ENCODE measurements around the gene HAGHL.
"Not testable (repeated sequence)": the region's sequence is repeated elsewhere in the genome, so short reads cannot be mapped to it uniquely, and the experiment has no call there.

Gene HAGHL

DNA sequence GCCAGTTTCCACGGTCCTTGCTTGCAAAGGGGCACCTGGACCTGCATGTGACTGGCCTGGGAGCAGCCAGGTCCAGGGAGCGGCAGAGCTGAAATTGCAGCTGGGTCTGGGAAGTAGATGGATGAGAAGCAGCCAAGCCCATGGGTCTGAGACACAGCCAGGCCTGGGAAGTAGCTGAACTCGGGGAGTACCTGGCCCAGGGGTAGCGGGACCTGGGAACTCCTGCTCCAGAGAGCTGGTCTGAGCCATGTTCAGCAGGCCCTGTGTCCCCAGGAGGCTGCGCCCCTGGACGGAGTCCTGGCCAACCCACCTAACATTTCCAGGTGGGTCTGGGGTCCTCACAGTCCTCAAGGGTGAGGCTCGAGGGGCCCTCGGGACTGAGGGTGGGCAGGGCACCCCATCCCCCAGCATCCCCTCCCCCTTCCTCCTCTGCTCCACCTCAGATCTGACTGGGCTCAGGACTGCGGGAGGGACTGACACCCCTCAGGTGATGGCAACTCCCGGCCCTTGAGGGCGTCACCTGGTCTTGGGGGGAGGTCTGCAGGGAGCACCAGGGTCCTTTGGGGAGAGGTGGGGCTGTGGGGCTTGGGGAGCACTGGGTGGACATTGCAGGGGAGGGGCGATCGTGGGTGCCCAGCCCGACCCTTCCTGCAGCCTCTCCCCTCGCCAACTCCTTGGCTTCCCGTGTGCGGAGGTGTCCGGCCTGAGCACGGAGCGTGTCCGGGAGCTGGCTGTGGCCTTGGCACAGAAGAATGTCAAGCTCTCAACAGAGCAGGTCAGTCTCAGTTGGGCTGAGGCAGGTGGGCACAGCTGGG lies 36.7 kb downstream of the HAGHL start:
- in situ Hi-C loops (cut with MboI; ENCODE audit: low pct_unique_long_range_greater_than_20kb, low sequenced_read_pairs) = no loop called here

GRCh38 chr16:764184-764750 lies 37.4 kb downstream of the HAGHL start:
- DNase-seq = no peak
- in situ Hi-C loops (cut with MboI; ENCODE audit: low pct_unique_long_range_greater_than_20kb, low sequenced_read_pairs) = no loop called here

More for the DNA sequence above, 36.7 kb downstream of the HAGHL start:
- DNase-seq = no peak

- in situ Hi-C loops (cut with MboI; ENCODE audit: low pct_unique_long_range_greater_than_20kb, low sequenced_read_pairs) = no loop called here
- no peak for DNase-seq
Measured at GRCh38 chr16:764848-765487, 38.1 kb downstream of the HAGHL start.

DNA sequence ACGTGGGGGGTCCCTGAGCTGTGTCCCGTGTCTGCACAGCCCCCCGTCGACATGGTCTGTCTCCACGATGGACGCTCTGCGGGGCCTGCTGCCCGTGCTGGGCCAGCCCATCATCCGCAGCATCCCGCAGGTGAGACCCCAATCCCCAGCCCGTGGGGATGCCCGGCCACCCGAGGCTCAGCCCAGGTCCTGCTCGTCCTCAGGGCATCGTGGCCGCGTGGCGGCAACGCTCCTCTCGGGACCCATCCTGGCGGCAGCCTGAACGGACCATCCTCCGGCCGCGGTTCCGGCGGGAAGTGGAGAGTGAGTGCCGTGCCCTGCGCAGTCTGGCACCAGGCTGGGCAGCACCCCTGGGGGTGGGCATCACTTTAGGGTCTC lies 38.6 kb downstream of the HAGHL start:
- in situ Hi-C loops (cut with MboI; ENCODE audit: low pct_unique_long_range_greater_than_20kb, low sequenced_read_pairs) = no loop called here
- DNase-seq = no peak

GRCh38 chr16:766008-766819 lies 39.3 kb downstream of the HAGHL start:
- DNase-seq = no peak
- in situ Hi-C loops (cut with MboI; ENCODE audit: low pct_unique_long_range_greater_than_20kb, low sequenced_read_pairs) = no loop called here

DNA sequence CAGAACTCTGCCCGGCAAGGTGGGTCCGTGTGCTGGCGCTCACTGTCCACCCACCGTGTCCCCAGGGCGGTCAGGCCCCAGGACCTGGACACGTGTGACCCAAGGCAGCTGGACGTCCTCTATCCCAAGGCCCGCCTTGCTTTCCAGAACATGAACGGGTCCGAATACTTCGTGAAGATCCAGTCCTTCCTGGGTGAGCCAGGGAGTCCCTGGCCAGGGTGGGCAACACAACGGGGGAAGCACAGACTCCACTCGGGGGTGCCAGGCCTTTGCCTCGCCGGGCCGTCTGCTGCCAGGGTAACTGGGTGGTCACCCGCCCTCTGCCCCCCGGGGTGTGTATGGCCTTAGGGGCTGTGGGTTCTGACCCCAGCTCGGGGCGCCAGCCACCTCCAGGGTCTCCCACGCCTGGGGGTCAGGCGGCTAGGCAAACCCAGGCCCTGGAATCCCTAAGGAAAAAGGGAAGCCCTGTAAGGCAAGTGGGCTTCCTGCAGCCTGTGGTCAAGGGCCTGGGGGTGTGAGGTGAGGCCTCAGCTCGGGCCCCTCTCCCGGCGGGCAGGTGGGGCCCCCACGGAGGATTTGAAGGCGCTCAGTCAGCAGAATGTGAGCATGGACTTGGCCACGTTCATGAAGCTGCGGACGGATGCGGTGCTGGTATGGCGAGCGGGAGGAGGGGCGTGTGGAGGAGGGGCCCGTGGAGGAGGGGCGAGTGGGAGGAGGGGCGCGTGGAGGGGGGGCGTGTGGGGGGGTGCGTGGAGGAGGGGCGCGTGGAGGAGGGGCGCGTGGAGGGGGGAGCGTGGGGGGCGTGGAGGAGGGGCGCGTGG lies 40.1 kb downstream of the HAGHL start:
- DNase-seq = no peak
- in situ Hi-C loops (cut with MboI; ENCODE audit: low pct_unique_long_range_greater_than_20kb, low sequenced_read_pairs) = no loop called here

DNA sequence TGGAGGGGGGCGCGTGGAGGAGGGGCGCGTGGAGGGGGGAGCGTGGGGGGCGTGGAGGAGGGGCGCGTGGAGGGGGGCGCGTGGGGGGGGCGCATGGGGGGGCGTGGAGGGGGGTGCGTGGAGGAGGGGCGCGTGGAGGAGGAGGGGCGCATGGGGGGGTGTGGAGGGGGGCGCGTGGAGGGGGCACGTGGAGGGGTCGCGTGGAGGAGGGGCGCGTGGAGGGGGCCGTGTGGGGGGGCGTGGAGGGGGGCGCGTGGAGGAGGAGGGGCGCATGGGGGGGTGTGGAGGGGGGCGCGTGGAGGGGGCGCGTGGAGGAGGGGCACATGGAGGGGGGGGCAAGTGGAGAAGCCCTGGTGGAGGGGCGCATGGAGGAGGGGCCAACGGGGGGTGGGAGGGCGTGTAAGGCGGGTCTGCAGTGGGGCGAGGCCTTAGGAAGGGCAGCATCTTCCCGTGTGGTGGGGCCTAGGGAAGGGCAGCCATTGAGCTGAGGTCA lies 40.9 kb downstream of the HAGHL start:
- no peak for DNase-seq
- in situ Hi-C loops (cut with MboI; ENCODE audit: low pct_unique_long_range_greater_than_20kb, low sequenced_read_pairs) = no loop called here

DNA sequence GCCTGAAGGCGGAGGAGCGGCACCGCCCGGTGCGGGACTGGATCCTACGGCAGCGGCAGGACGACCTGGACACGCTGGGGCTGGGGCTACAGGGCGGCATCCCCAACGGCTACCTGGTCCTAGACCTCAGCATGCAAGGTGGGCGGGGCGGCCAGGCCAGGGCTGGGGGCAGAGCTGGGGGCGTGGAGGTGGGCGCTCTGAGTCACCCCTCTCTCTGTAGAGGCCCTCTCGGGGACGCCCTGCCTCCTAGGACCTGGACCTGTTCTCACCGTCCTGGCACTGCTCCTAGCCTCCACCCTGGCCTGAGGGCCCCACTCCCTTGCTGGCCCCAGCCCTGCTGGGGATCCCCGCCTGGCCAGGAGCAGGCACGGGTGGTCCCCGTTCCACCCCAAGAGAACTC lies 41.5 kb downstream of the HAGHL start:
- in situ Hi-C loops (cut with MboI; ENCODE audit: low pct_unique_long_range_greater_than_20kb, low sequenced_read_pairs) = no loop called here
- no peak for DNase-seq

GRCh38 chr16:769184-769784 lies 42.4 kb downstream of the HAGHL start:
- DNase-seq = no peak
- in situ Hi-C loops (cut with MboI; ENCODE audit: low pct_unique_long_range_greater_than_20kb, low sequenced_read_pairs) = no loop called here

- in situ Hi-C loops (cut with MboI; ENCODE audit: low pct_unique_long_range_greater_than_20kb, low sequenced_read_pairs) = no loop called here
- DNase-seq = no peak
Measured at GRCh38 chr16:769934-770333, 43.0 kb downstream of the HAGHL start.

GRCh38 chr16:770411-770810 lies 43.5 kb downstream of the HAGHL start:
- no peak for DNase-seq
- in situ Hi-C loops (cut with MboI; ENCODE audit: low pct_unique_long_range_greater_than_20kb, low sequenced_read_pairs) = no loop called here

- in situ Hi-C loops (cut with MboI; ENCODE audit: low pct_unique_long_range_greater_than_20kb, low sequenced_read_pairs) = no loop called here
Measured at GRCh38 chr16:772959-773358, 46.1 kb downstream of the HAGHL start.

DNA sequence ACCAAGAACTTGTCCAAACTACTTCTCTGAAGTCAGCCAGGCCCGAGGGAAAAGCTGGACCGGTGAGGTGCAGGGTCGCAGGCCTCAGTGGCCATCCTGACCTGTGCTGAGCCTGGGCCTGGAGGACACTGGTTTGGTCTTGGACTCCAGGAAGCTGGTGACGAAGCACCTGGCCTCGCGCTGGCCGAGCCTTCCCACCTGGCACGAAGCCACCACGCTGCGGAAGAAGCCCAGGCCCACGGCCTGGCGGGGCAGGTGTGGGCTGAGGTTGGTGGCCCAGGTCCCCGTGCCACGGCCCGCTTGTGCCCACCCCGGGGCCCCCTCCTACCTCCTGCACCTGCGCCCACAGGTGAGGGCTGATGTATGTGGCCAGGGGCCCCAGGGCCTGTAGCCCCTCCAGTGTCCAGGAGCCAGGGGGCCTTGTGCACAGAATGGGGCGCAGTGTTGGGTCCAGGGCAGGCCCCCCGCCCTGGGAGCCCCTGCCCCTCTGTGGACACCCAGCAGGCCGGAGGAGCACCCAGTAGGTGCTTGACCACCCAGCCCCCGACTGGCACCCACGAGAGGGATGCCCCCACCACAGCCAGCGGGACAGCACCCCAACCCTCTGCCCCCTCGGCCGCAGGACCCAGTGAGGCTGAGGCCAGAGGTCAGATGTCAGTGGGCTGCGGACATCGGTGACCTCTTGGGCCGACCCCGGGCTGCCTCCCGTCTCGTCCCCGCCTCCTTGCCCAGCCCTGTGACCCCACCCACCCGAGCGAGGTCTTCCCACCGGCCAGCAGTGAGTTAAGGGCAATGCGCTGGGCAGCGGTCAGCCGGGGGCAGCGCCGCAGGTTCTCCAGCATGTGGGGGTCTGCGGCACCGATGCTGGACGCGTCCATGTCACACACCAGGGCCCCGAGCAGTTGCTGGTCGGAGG lies 47.4 kb downstream of the HAGHL start:
- in situ Hi-C loops (cut with MboI; ENCODE audit: low pct_unique_long_range_greater_than_20kb, low sequenced_read_pairs) = no loop called here
- no peak for DNase-seq

More at GRCh38 chr16:772959-773358, 46.1 kb downstream of the HAGHL start:
- DNase-seq = no peak

DNA sequence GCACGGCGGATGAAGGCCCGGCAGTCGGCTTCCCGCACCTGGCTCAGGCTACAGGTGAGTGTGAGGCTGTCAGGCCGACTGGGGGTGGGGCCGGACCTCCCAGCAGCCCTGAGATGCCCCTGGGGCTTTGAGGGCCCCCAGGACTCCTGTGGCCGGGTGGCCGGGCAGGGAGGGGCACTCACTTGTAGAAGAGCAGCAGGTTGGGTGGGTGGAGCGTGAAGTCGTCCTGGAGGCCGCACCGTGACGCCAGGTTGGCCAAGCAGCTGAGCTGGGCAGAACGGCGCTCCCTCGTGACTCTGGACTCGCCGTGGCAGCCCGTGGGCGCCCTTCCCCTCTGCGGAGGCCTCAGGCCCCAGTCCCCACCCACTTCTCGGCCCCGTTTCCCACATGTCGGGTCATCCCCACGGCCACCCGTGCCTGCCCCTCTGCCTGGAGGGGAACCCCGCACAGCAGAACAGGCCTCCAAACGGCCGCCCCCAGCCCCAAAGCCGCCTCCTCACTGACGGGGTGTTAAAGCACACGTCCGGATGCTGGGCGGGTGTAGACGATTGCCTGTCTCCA lies 48.4 kb downstream of the HAGHL start:
- in situ Hi-C loops (cut with MboI; ENCODE audit: low pct_unique_long_range_greater_than_20kb, low sequenced_read_pairs) = no loop called here
- DNase-seq = no peak

- DNase-seq; in situ Hi-C loops (cut with MboI; ENCODE audit: low pct_unique_long_range_greater_than_20kb, low sequenced_read_pairs): not testable (repeated sequence)
Measured at GRCh38 chr16:776298-776697, 49.4 kb downstream of the HAGHL start.

DNA sequence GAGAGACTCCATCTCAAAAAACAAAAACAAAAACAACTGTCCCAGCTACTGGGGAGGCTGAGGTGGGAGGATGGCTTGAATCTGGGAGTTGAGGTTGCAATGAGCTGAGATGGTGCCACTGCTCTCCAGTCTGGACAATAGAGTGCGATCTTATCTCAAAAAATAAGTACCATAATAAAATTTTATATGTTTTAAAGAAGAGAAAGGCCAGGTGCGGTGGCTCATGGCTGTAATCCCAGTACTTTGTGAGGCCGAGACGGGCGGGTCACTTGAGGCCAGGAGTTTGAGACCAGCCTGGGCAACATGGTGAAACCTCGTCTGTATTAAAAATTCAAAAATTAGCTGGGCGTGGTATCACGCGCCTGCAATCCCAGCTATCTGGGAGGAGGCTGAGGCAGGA lies 49.9 kb downstream of the HAGHL start:
- no peak for DNase-seq
- in situ Hi-C loops (cut with MboI; ENCODE audit: low pct_unique_long_range_greater_than_20kb, low sequenced_read_pairs) = no loop called here

- in situ Hi-C loops (cut with MboI; ENCODE audit: low pct_unique_long_range_greater_than_20kb, low sequenced_read_pairs) = no loop called here
- DNase-seq = no peak
Measured at GRCh38 chr16:777826-778225, 50.9 kb downstream of the HAGHL start.

All from KBM-7 (cell line).